DOHH2 (cell line): Measurements from ENCODE around the gene MELTF.

Source experiments
- H3F3A ChIP-seq: fragments of 200-600 bp; sonication (generic), shearing (Covaris generic); 2 replicates; pipeline ENCODE4 v1.6.0; 2016; ENCODE audit warnings: antibody characterized with exemption, mild to moderate bottlenecking; ENCODE audit not compliant: control insufficient read depth, insufficient read depth
- H3K27ac ChIP-seq: fragments of 200-600 bp; sonication (generic); 2 replicates; pipeline ENCODE4 v1.5.1; 2014; ENCODE audit warnings: low read depth, mild to moderate bottlenecking, low read length, moderate library complexity
- H3K27me3 ChIP-seq: fragments of 200-600 bp; sonication (generic); 2 replicates; pipeline ENCODE4 v1.6.1; 2014; ENCODE audit warnings: mild to moderate bottlenecking, low read length, mixed read lengths; ENCODE audit not compliant: control insufficient read depth
- H3K36me3 ChIP-seq: fragments of 200-600 bp; sonication (generic); 2 replicates; pipeline ENCODE4 v1.6.1; 2014; ENCODE audit warnings: mild to moderate bottlenecking, low read length, moderate library complexity, mixed read lengths; ENCODE audit not compliant: control insufficient read depth
- H3K4me1 ChIP-seq: fragments of 200-600 bp; sonication (generic); 2 replicates; pipeline ENCODE4 v1.6.1; 2014; ENCODE audit warnings: mild to moderate bottlenecking, low read length, mixed read lengths; ENCODE audit not compliant: control insufficient read depth
- H3K4me2 ChIP-seq: fragments of 200-600 bp; sonication (generic); 2 replicates; pipeline ENCODE4 v1.6.0; 2014; ENCODE audit warnings: mild to moderate bottlenecking, low read length, moderate library complexity
- H3K4me3 ChIP-seq: fragments of 200-600 bp; sonication (generic); 2 replicates; pipeline ENCODE4 v1.5.1; 2014; ENCODE audit warnings: mild to moderate bottlenecking, low read length, mixed read lengths
- H3K79me2 ChIP-seq: fragments of 200-600 bp; sonication (generic); 2 replicates; pipeline ENCODE4 v1.6.1; 2014; ENCODE audit warnings: mild to moderate bottlenecking, low read length, mixed read lengths; ENCODE audit not compliant: control insufficient read depth
- H3K9me2 ChIP-seq: fragments of 200-600 bp; sonication (generic); replicated peaks from 2 replicates; pipeline ENCODE4 v1.6.1; 2014; ENCODE audit warnings: mild to moderate bottlenecking, low read length, mixed read lengths; ENCODE audit not compliant: control insufficient read depth
- H3K9me3 ChIP-seq: fragments of 200-600 bp; sonication (generic); 2 replicates; pipeline ENCODE4 v1.6.1; 2014; ENCODE audit warnings: antibody characterized with exemption, low read length, mixed read lengths; ENCODE audit not compliant: control insufficient read depth, insufficient read depth
- H4K20me1 ChIP-seq: fragments of 200-600 bp; sonication (generic); 2 replicates; pipeline ENCODE4 v1.6.0; 2014; ENCODE audit warnings: low read depth, mild to moderate bottlenecking, antibody characterized with exemption, low read length, moderate library complexity; ENCODE audit not compliant: control insufficient read depth, insufficient read depth
- EZH2phosphoT487 ChIP-seq: fragments of 200-600 bp; sonication (generic); IDR thresholded peaks from 2 replicates; pipeline ENCODE4 v1.6.1; 2017; ENCODE audit warnings: borderline replicate concordance, mild to moderate bottlenecking, antibody characterized with exemption, low read length, moderate library complexity, mixed read lengths
- TF ChIP-seq, protein P1 (sequence below): fragments of 200-600 bp; sonication (generic); IDR thresholded peaks from one replicate; pipeline ENCODE4 v1.5.1; 2014; ENCODE audit warnings: antibody characterized with exemption, mild to moderate bottlenecking, low read depth, low read length; ENCODE audit not compliant: poor library complexity, severe bottlenecking

MELTF gene

DNA sequence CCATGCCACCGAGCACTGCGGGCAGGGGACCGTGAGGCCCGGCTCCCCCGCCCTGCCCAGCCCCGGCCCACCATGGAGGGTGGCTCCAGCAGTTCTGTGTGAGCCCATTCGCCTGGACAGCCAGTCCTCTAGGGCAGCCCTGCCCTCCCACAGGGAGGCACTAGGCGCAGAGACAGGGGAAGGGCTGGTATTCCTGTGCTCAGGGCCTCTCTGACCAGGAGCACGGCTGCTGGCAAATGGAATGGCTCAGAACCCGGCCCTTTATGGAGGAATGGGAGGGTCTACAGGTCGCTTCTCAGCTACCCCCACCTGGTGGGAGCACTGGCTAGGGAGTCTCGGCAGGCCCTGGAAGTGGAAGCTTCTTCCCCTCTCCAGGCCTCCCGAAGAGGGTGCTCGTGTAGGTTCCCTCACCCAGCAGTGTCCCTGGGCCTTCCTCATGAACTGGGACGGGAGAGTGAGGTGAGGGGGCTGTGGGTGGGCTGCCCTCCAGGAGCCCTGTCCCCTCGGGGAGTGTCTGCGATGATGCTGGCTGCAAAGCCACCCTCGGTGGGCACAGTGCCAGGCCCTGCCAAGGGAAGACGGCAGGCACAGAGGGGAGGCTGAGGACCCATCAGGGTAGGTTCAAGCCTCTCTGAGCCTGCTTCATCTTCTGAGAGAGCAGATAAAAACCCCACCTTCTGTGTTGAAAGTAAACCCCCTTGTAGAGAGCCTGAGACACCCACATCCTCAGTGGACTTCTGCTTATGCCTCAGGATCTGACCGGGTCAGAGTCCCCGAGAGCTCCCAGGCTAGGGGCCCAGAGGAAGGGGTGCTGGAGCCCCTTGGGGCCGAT, 1.5 kb downstream of the MELTF start:
- Histone ChIP-seq H3F3A (peaks cover 4% of the 10 kb centered on the region; the same call in 1 of the 2 replicates), H3K4me1 (peaks cover 40% of the 10 kb centered on the region), H3K36me3 (no peaks in the 10 kb centered on the region), H3K4me2 (peak overlapping the region; percentile 93), H3K79me2 (no peaks in the 10 kb centered on the region), H3K4me3 (peak overlapping the region; percentile 82), H3K9me3 (no peaks in the 10 kb centered on the region), H3K27me3 (peaks cover 21% of the 10 kb centered on the region), H3K27ac (no peak overlapping the region), H4K20me1 (no peaks in the 10 kb centered on the region; the same call in 1 of the 2 replicates), H3K9me2 (no peaks in the 10 kb centered on the region)
- TF ChIP-seq, protein P1, sequence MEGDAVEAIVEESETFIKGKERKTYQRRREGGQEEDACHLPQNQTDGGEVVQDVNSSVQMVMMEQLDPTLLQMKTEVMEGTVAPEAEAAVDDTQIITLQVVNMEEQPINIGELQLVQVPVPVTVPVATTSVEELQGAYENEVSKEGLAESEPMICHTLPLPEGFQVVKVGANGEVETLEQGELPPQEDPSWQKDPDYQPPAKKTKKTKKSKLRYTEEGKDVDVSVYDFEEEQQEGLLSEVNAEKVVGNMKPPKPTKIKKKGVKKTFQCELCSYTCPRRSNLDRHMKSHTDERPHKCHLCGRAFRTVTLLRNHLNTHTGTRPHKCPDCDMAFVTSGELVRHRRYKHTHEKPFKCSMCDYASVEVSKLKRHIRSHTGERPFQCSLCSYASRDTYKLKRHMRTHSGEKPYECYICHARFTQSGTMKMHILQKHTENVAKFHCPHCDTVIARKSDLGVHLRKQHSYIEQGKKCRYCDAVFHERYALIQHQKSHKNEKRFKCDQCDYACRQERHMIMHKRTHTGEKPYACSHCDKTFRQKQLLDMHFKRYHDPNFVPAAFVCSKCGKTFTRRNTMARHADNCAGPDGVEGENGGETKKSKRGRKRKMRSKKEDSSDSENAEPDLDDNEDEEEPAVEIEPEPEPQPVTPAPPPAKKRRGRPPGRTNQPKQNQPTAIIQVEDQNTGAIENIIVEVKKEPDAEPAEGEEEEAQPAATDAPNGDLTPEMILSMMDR, result no peak
- TF ChIP-seq EZH2phosphoT487, result no peak

DNA sequence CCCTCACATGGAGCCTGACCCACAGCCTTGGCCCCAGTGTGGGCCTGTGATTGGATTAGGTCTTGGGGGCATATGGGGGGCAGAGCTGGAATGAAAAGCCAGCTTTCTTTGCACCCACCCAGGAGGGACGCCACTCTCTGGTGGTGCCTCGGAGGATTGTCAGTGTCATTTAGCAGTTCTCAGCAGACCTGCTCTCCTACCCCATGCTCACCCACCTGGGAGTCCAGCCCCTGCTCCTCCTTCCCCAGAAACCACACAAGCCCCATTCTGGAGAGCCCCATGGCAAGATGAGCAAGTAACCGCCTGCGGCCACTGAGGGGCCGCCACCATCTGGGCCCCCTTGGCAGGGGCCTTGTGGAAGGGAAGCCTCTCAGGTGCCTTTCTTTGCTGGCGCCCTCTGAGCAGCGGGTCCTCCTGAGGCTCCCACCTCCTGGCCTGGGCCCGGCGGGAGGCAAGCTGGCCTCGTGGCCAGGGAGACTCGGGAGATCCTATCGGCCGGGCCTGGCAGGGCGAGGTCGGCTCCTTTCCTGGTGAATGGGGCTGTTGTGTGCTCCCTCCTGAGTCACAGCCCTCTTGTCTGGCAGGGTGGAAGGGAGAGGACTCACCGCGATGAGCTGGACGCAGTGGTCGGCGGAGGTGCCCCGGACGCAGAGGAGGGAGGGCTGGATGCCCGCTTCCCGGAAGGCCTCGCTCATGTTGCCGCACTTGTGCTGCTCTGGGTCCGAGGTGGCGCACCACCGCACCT, 2.3 kb downstream of the MELTF start:
- H3K4me1 ChIP-seq, result peaks cover 48% of the 10 kb centered on the region

DNA sequence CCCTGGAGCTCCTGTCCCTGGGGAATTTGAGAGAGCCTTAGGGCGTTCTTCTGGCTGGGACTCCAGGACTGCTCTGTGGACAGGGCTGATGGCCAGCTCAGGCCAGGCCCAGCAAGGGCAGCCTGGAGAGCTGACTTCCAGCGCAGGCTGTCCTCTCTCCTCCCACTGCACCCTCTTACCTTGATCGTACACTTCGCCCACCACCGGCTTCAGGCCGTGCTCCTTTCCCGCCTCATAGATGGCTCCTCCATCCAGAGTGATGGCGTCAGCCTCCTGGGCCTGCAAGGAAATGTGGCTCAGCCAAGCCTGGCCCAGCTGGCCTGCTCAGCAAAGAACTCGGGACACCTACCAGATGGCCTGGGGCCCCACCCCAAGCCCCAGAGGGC, 3.1 kb downstream of the MELTF start:
- TF ChIP-seq EZH2phosphoT487, result no peak
- TF ChIP-seq, protein P1, result no peak

More for the DNA sequence above, 2.3 kb downstream of the MELTF start:
- TF ChIP-seq EZH2phosphoT487, result no peak
- TF ChIP-seq, protein P1, result no peak
- no peak overlapping the region for H3K27ac ChIP-seq
- H3K79me2 ChIP-seq, result no peaks in the 10 kb centered on the region
- H3K27me3 ChIP-seq, result peaks cover 26% of the 10 kb centered on the region
- H4K20me1 ChIP-seq, result no peaks in the 10 kb centered on the region; the same call in 1 of the 2 replicates
- no peak overlapping the region for H3K4me3 ChIP-seq
- no peaks in the 10 kb centered on the region for H3K36me3 ChIP-seq
- no peaks in the 10 kb centered on the region for H3K9me2 ChIP-seq
- no peaks in the 10 kb centered on the region for H3K9me3 ChIP-seq
- peaks cover 4% of the 10 kb centered on the region; the same call in 1 of the 2 replicates for H3F3A ChIP-seq
- H3K4me2 ChIP-seq, result no peak overlapping the region

More for the DNA sequence above, 3.1 kb downstream of the MELTF start:
- Histone ChIP-seq H3K36me3 (no peaks in the 10 kb centered on the region), H3K27ac (no peak overlapping the region), H3K4me3 (no peak overlapping the region), H3K9me2 (no peaks in the 10 kb centered on the region), H4K20me1 (peaks cover 3% of the 10 kb centered on the region; the same call in 1 of the 2 replicates), H3K27me3 (peaks cover 32% of the 10 kb centered on the region), H3F3A (peaks cover 4% of the 10 kb centered on the region; the same call in 1 of the 2 replicates), H3K79me2 (no peaks in the 10 kb centered on the region), H3K4me1 (peaks cover 52% of the 10 kb centered on the region), H3K9me3 (no peaks in the 10 kb centered on the region), H3K4me2 (no peak overlapping the region)
